Muscle of arm (tissue), 12 donors: ENCODE data around the gene ENHO. TPM values are rescaled to one million over a fixed set of nuclear protein-coding genes. Genes with fewer than 3 reads are reported as not detected.

ENCODE experiments used
- DNase-seq: peaks from one replicate; pipeline ENCODE4 v3.0.0-alpha.2; 2013
- polyA plus RNA-seq, 12 donors: library from polyadenylated mRNA; unstranded; fragments of 120-200 nt; gene quantifications; one replicate each; pipeline ENCODE4 v1.2.1, GENCODE V29; 2013; ENCODE audit not compliant: insufficient read length in 12 of 12

Gene ENHO
- polyA plus RNA-seq, 12 donors = 2.0 to 7.2 (median 3.3) TPM; not detected in 2

DNA sequence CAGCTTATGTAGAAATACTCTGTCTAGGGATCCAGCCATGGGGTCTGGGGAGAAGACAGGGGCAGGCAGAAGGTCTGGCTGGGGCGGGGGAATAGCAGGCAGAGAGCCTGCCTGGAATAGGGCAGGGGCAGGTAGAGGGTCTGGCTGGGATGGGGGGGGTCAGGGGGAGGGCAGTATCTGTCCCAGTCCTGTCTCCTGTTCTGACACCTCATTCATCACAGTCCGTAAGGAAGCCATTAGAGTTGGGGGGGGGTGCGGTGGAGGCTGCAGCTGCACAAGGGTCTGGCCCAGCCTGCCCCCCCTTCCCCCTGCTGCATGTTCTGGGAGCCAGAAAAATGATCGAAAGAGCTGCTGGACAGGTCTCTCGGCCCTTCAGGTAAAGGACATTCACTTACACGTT is 34.2 kb upstream of the ENHO start:
- DNase-seq = no peak

DNA sequence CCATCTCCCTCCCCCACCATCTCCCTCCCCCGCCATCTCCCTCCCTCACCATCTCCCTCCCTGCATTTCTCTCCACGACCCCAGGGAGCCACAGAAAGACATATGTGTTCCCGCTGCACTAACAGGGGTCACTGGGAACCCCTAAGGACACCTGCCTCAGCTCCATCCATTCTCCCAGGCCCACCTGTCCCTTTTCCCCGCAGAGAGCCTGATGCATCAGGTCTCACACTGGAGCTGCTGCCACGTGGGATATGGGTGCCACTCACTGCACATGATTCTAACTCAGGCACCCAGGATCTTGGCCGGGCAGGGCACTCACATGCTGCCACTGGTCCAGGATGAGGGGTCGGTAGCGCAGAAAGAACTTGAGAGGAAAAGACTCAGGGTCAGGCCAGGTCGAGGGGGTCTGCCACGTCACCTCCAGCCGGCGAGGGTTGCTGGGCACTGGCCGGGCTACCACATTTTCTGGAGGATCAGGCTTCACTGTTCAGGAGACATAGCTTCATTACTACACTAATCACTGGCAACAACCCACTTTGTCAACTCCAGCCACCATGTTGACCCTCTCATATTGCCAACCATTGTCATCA is 33.2 kb upstream of the ENHO start:
- DNase-seq = no peak

DNA sequence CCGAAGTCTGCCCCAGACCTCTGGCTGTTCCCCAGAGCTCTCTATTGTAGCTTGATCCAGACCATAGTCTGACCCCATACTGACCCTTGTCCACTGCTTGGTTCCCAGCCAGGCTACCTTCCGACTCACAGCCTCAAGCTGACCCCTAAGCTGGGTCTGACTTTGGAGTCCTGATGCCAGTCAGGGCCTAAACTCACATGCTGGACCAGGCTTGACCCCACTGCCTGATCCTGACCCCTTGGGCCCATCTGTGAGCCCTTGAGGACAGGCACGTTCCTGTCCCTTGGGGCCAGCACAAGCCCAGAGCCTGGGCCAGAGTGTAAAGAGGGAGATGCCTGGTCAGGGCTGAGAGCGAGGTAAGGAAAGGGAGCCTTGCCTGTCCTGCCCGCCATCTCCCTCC is 32.7 kb upstream of the ENHO start:
- DNase-seq = no peak

DNA sequence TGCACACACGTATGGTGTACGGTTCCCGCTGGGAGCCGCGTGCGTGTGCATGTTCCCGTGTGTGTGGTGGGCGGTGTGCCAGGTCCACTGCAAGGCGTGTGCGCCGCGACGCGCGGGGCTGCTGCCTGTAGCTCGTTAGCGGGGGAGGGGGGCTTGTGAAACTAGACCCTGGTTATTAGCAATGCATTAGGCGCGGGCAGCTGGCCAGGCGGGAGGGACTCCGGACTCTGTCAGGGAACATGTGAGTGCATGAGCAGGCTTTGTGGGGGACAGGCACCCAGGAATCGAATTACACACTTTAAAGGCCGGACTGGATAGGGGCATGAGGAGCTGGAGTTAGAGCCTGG is 32.2 kb upstream of the ENHO start:
- DNase-seq = no peak

DNA sequence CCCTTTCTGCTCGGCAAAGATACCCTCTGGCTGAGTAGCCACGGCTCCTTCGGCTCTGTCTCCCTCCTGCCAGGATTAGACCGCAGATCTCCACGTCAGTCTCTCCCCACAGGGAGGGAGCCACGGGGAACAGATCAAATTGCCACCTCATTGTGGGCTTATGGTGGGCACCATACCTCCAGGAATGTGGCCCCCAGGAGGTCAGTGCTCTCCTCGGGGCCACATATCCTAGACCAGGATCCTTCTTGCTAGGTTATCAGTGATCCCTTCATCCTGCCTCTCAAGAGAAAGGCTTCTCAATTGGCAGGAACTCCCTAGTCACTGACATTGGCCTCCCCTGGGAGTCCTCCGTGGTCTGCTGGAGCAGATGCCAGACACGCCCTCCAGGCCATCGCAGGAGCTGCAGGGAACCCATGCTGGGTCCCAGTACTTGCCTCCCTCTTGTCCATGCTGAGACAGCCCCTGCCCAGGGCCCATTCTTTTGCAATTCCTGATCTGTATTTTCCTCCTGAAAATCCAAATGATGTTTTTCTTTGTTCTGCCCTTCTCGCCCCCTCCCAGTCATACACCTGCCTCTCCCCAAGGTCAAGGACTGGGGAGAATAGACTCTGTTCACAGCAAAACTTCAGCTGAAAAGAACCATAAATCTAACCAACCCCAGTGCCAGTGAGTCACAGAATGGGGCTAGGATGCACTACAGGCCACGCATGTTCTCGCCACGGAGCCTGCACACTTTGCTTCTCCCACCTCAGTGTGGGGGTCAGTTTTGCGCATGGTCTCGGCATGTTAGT is 31.6 kb upstream of the ENHO start:
- DNase-seq = no peak

DNA sequence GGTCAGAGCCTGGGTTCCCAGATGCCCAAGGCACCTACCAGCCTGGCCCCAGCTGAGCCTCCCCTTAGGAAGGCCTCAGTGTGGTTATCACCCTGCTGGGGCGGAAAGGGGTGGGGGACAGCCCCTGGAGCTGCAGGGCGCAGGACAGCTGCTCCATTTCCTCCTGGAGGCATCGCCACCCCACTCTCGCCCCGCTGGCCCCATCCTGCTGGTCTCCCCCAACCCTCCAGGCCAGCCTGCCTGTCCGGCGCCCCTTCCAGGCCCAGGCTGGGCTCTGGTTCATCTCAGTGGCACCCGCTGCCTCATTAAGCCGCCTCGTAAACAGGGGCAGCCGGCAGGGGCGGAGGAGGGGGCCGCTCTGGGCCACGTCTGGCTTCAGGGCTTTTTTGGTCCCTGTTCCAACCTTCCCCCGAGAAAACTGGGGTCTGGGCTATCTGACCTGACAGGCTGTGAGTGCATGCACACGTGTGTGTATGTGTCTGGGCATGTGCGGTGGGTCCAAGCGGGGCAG is 30.8 kb upstream of the ENHO start:
- no peak for DNase-seq

DNA sequence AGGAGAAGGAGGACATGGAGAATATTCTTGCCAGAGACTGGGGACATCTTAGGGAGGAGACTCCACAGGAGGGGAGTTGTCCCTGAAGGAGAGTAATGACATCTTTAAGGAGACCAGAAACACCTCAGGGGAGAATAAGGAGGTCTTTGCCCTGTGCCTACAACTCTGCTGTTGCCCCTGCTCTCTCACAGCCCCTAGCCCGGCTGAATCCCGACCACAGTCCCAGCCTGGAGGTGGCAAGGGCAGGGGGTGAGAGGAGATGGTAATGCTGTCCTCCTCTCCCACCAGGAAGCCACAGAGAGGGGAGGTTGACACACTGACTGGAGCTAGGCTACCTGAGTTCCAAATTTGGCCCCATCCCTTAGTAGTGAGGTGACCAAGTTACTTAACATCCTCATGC is 30.2 kb upstream of the ENHO start:
- DNase-seq = no peak

DNA sequence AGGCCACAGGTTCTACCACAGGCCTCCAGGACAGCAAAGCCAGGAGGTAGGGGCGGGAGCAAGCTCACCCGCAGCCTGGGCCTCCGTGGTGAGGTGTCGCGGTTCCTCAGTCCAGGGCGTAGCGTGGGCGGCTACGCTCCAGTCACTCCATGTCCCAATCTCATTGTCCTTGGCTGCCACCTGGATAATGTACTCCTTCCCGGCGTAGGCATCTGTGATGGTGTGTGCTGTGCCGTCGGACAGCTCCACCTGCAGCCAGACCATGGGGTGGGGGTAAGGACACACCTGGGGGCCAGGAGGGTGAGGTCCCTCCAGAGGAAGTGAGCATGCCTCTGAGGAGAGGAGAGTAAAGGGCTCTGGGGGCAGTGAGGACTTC is 29.8 kb upstream of the ENHO start:
- DNase-seq = no peak

DNA sequence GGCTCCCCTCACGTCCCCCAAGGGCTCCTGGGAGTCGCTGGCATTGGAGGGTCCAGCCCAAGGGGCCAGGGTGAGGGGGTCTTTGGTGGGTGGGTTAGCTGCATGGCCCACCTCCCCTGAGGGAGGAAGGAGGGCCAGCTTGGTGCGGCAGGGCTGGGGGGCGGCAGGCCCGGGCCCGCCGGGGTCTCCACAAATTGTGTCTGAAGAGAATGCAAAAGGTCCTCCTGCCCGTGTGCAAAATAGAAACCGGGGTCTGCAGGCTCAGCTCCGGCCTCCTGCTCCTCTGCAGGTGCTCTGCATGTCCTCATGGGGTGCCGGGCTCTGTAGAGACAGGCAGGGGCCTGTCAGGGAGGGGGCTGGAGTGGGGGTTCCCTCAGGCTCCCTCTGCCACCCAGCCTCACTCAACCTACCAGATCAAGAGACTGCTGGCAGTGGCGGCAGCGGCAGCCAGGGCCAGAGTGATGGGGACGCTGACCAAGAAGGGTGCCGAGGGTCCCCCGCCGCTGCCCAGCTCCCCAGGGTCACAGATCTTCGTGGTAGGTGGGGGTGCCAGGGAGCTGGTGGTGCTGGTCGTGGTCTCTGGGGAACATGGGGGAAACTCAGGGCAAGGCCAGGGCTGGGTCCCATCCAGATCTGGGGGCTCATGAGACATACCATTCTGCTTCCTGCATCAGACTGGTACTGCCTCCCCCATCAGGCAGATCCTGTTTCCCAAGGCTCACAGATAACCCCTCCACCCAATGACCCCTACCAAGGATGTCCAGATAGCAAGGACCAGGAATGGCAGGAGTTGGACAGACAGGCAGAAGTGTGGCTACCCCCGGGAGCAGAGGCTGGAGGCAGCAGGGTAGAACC is 29.2 kb upstream of the ENHO start:
- no peak for DNase-seq

DNA sequence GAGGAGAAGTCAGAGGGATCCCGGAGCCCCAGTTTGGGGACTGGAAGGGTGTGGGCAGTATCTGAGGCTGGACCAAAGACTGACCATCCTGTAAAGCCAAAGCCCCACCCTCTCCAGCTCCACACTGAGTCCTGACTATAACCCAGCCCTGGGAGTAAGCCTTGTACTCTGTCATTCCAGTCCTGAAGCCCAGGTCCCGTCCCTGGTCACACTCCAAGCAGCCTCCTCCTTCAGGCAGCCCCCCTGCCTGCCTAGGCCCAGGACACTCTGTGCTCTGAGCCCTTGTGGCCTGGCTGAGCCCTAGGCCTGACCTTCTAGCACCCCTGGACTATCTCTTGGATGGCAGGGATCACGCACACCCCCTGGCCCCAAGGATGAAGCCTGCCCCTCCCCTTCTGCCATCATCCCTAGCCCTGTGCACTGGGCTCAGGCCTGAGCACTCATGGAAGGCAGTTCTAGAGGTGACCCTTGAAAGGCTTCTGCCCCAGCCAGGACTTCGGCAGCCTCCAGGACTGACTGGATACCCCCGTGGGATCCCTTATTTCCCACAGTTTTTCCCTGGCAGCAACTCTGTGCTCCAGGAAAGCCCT is 28.0 kb upstream of the ENHO start:
- no peak for DNase-seq

DNA sequence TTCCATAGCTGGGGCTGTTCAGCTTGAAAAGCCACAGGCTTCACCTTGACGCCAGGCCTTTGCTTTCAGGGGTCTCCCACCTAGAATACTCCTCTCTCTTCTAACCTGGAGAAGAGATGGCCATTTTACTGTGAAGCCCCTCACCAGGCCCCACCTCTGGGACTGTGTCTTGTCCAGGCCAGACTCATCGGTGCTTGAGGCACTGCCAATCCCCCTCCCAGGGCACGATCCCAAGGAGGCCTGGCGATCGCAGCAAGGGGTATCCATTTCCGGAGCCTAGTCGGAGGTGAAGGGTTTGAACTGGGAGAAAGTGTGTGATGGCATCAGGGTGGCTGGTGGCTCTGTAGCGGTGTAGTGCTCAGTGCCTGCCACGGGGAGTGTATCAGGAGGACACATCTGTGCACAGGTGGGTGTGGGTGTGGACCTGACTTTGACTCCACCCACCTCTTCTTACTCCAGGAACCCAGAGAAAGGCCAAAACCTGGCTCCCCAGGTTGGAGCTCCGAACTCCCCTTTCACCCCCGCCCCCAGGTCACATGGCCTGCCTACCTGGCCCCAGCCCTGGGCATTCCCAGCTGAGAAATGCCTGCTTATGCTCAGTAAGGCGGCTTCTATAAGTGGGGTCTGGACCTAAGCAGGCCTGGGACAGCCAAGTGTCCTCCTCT is 27.4 kb upstream of the ENHO start:
- DNase-seq = no peak

DNA sequence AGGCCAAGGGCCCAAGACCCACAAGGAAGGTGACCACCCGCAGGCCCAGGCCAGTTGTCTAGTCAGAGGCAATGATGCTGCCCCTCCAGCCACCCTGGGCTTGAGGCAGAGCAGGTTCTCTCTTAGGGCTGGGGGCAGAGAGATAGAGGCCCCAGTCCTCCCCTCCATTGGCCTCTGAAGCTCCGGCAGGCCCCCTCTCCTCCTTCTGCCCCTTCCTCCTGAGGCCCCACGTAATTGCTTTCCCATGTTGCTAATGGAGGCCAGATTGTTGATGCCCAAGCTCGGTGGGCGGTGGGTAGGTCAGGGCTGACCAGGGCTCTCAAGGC is 26.6 kb upstream of the ENHO start:
- DNase-seq = no peak

DNA sequence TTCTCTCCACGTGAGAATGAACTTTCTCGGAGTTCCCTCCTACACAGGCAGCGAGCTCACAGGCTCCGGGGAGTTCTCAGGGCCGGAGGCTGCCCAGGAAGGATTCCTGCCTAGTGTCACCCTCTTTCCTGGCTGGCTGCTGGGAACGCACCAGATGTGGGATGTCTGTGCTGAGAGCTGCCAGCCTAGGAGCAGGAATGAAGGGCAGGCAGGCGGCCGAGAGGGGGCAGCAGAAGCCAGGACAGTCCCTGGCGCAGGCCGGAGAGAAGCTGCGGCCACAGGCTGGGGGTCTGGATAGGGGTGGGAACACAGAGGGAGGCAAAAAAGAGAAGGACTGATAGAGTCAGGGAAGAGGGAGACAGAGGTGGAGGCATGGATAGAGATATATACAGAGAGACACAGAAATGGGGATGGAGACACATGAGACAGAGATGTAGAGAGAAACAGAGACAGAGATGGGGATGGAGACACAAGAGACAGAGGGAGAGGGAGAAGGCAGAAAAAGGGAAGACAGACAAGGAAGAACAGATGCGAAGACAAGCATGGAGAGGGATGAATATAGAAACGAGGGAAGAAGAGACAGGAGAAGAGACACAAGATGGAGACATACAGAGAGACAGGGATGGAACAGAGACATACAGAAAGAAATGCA is 25.3 kb upstream of the ENHO start:
- peak; percentile 77 for DNase-seq

DNA sequence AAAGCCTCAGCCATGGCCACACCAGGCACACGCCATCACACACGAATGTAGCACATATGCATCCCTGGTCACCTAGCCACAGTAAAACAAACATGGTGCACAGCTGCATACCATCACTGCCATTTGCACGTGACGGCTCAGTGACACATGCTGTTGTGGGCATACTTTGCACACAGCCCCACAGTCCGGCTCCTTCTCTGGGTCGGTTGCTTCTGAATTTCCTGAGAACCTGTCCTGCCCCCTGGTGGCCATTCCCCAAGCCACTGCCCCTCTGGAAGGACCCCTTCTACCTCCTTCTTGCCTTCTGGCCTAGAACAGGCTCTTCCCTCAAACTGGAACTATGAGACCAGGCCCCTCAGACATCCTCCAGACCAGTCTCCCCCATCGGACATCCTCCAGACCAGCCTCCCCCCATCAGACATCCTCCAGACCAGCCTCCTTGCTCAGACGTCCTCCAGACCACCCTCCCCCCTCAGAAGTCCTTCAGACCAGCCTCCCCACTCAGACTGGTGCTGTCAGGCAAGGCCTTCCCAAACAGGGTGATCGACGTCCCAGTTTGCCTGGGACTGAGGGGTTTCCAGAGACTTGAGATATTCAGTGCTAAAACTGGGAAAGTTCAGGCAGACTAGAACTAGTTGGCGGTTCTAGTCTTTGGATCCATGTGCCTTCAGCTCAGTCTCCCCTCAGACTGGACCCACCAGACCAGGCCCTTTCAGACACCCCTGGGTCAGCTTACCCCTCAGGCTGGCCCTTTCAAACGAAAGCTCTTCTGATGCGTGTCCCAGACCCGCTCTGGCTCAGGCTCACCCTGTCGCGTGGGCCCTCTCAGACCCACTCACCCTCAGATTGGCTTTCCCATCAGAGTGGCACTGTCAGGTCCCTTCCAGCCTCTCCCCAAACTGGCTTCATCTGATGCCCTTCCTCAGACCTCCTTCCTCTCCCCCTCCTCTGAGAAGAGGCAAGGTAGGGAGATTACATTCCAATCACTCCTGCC is 24.3 kb upstream of the ENHO start:
- DNase-seq = peak; percentile 52

DNA sequence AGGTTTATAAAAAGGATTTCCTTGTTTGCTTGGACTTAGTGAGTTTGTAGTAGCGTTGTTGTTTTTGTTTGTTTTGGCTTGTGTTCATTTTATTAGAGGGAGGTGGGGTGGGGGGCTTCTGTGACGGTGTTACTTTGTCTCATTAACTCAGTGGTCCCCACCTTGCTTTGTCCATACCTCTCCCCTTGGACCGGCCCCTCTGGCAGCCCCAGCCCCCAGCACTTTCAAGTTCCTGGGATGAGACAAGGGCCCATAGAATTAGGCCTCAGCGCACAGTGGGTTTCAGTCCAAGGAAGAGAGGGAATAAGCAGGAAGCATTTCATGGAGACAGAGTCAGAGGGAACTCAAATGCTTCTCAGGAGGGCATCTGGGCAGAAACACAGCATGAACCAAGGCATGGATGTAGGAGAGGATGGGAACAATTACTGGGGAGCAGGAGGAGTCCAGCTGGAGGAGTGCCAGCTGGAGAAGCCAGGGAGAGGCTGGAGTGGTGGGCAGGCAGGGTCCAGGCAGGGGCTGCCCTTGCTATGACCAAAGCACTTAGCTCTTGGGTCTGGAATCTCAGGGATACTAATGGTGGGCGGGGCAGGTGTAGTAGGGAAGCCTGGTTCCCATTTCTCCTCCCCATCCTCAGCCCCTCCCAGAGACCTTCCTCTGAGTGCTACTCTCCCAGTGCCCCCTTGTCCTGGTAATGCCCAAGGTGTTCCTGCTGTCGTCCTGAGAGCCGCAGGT is 23.5 kb upstream of the ENHO start:
- no peak for DNase-seq

DNA sequence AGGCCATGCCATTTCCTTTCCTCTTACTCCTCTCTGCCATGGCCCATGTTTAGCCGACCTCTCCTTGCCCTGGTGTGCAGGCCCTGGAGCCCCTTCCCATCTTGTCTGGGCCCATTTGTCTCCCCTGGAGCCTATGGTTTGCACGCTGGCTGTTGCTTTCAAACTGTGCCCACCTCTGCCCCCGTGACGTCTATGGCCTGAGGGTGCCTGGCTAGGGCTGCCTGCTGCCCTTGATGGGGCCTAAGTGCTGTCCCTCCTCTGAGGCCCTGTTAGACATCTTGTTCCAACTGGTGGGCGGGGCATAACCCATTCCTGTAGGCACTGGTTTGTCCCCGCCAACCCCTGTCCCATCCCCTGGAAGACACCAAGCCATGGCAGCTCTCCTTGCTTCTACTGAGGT is 22.7 kb upstream of the ENHO start:
- no peak for DNase-seq

DNA sequence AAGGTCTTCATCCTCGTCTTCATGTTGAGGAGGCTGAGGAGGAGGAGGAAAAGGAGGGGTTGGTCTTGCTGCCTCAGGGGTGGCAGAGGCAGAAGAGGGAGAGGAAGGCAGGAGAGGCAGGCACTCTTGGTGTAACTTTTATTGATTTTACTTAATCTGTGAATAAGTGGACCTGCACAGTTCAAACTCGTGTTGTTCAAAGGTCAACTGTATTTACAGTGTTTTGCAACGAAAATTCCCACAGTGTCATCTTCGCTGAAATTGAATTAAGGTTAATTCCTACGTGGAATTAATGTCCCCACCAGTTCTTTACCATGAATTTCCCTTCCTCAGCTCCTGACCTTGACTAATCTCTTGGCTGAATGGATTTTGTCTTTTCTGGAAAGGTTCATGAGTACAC is 21.2 kb upstream of the ENHO start:
- no peak for DNase-seq

DNA sequence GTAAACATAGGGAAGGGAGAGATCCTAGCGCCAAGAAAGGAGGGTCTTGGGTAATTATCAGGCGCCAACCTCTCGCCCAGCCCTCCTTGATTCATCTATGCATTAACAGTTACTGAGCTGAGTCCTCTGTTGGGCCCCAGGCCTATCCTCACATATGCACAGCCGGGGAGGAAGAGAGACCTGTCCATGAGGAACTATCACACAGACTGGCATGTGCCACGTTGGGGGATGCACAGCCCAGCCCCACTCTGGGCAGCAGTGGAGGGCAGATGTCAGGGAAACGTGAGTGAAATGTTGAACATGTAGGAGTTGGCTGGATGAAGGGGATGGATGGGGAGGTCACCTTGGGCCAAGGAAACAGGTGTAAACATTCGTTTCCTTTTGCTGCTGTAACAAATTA is 18.8 kb upstream of the ENHO start:
- DNase-seq = no peak

DNA sequence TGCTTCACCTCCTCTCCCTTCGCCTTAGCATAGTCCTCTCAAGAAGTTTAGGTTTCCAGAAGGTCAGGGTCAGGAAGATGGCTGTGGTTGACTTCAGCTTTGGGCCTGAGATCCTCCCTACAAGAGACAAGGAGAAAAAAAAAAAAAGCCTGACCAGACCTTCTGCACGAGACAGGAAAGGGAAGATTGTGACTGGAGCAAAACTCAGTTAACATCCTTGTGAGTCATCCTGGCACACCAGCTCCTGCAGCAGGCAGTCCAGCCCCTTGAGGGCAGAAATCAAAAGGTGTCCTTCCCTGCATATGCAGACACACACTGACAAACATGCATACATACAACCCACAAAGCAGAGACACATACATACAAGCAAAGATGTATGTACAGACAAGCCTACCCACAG is 18.0 kb upstream of the ENHO start:
- DNase-seq = no peak

DNA sequence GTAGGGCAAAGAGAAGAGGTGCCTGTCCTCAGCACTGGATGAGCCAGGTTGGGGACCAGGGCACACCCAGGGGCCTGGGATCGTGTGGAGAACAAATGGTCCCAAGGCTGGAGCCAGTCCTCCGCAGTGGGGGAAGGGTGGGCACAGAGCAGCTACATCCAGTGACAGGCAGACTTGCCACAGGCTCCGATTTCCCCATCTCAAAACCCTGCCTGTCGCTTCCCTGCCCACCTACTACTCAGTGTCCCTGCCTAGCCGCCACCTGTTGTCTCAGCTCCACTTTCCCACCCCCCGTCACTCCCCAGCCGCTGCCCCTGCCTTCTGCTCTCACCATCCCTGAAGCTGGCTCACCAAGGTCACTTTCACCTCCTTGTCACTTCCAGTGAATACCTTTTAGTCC is 13.9 kb upstream of the ENHO start:
- DNase-seq = no peak
